ENCODE results near the gene KANTR.
A peak's percentile ranks its signal among the peaks of the same experiment; 100 is the strongest.

The KANTR gene

GRCh38 chrX:53072418-53073114 is 21.4 kb upstream of the KANTR start:
- H4K91ac ChIP-seq (ENCODE audit: low read depth, low read length, poor library complexity), result no peak overlapping the region
- H3K79me1 ChIP-seq (ENCODE audit: low read depth, low read length), result peaks cover 2% of the 10 kb centered on the region
- H2BK120ac ChIP-seq (ENCODE audit: low read depth, low read length), result no peak overlapping the region
- no peak overlapping the region for H3K14ac ChIP-seq (ENCODE audit: low read length)
- H2BK15ac ChIP-seq (ENCODE audit: low read length), result no peak overlapping the region
- WGBS, 2 donors (ENCODE audit: extremely low coverage in 2 of 2, insufficient read length in 2 of 2, insufficient replicate concordance in 1 of 2), result no CpG with 5 or more reads among the region's 9 CpGs
- H3K23ac ChIP-seq (ENCODE audit: low read depth, low read length, poor library complexity), result no peak overlapping the region
- H2AFZ ChIP-seq (ENCODE audit: low read length), result no peak overlapping the region
- no peak for DNase-seq (ENCODE audit: low spot score)
- no peak overlapping the region for H2AK5ac ChIP-seq (ENCODE audit: low read depth, low read length)
- no peak overlapping the region for H3K9ac ChIP-seq (ENCODE audit: low read depth, low read length, poor library complexity)
- H3K4ac ChIP-seq (ENCODE audit: low read length), result no peak overlapping the region
- peaks cover 0 to 6% of the 10 kb centered on the region in 2 donors for H3K4me1 ChIP-seq (ENCODE audit: control insufficient read depth in 2 of 2, insufficient read depth in 1 of 2, low read depth in 1 of 2, low read length in 2 of 2)
- peak overlapping the region; percentile 17 for H3K27ac ChIP-seq (replicated peaks; ENCODE audit: low read length)
- no peak overlapping the region for H3K18ac ChIP-seq (ENCODE audit: low read length)
- peaks cover 0 to 7% of the 10 kb centered on the region in 2 donors for H3K36me3 ChIP-seq (replicated peaks in 1 of 2; ENCODE audit: control insufficient read depth in 2 of 2, insufficient read depth in 2 of 2, low read length in 2 of 2)
- H2BK5ac ChIP-seq (ENCODE audit: low read length), result no peak overlapping the region
- H2BK12ac ChIP-seq (ENCODE audit: low read length), result no peak overlapping the region
- no peaks in the 10 kb centered on the region for H3K9me3 ChIP-seq (replicated peaks in 1 of 2; ENCODE audit: control insufficient read depth in 2 of 2, insufficient read depth in 1 of 2, low read depth in 1 of 2, low read length in 2 of 2)
- no peaks in the 10 kb centered on the region for H3K27me3 ChIP-seq (ENCODE audit: control insufficient read depth in 3 of 3, insufficient read depth in 3 of 3, low read depth in 1 of 3, low read length in 3 of 3)
- H3K4me3 ChIP-seq (ENCODE audit: low read length in 2 of 2), result no peak overlapping the region
- H4K8ac ChIP-seq (ENCODE audit: low read depth, low read length), result no peak overlapping the region
- no peak overlapping the region for H3K4me2 ChIP-seq (ENCODE audit: insufficient read depth, low read length, poor library complexity, severe bottlenecking)

GRCh38 chrX:53073115-53073586 is 20.8 kb upstream of the KANTR start:
- H2BK12ac ChIP-seq (ENCODE audit: low read length), result no peak overlapping the region
- no peak for DNase-seq (ENCODE audit: low spot score)

GRCh38 chrX:53075011-53075410 is 18.9 kb upstream of the KANTR start:
- H2AK5ac ChIP-seq (ENCODE audit: low read depth, low read length), result no peak overlapping the region
- no peak for DNase-seq (ENCODE audit: low spot score)
- no CpG with 5 or more reads among the region's 7 CpGs for WGBS, 2 donors (ENCODE audit: extremely low coverage in 2 of 2, insufficient read length in 2 of 2, insufficient replicate concordance in 1 of 2)
- H3K4me1 ChIP-seq (ENCODE audit: control insufficient read depth in 2 of 2, insufficient read depth in 1 of 2, low read depth in 1 of 2, low read length in 2 of 2), result peaks cover 0 to 6% of the 10 kb centered on the region in 2 donors
- no peak overlapping the region for H3K4ac ChIP-seq (ENCODE audit: low read length)
- H3K36me3 ChIP-seq (replicated peaks in 1 of 2; ENCODE audit: control insufficient read depth in 2 of 2, insufficient read depth in 2 of 2, low read length in 2 of 2), result peaks cover 0 to 7% of the 10 kb centered on the region in 2 donors
- H2AFZ ChIP-seq (ENCODE audit: low read length), result no peak overlapping the region
- no peak overlapping the region for H3K4me2 ChIP-seq (ENCODE audit: insufficient read depth, low read length, poor library complexity, severe bottlenecking)
- no peak overlapping the region for H3K27ac ChIP-seq (replicated peaks; ENCODE audit: low read length)
- H3K4me3 ChIP-seq (ENCODE audit: low read length in 2 of 2), result no peak overlapping the region
- no peaks in the 10 kb centered on the region for H3K27me3 ChIP-seq (ENCODE audit: control insufficient read depth in 3 of 3, insufficient read depth in 3 of 3, low read depth in 1 of 3, low read length in 3 of 3)
- no peak overlapping the region for H4K8ac ChIP-seq (ENCODE audit: low read depth, low read length)
- no peak overlapping the region for H2BK5ac ChIP-seq (ENCODE audit: low read length)
- H3K23ac ChIP-seq (ENCODE audit: low read depth, low read length, poor library complexity), result no peak overlapping the region
- no peak overlapping the region for H2BK120ac ChIP-seq (ENCODE audit: low read depth, low read length)
- peaks cover 2% of the 10 kb centered on the region for H3K79me1 ChIP-seq (ENCODE audit: low read depth, low read length)
- no peak overlapping the region for H3K14ac ChIP-seq (ENCODE audit: low read length)
- no peak overlapping the region for H4K91ac ChIP-seq (ENCODE audit: low read depth, low read length, poor library complexity)
- no peak overlapping the region for H2BK12ac ChIP-seq (ENCODE audit: low read length)
- H3K9me3 ChIP-seq (replicated peaks in 1 of 2; ENCODE audit: control insufficient read depth in 2 of 2, insufficient read depth in 1 of 2, low read depth in 1 of 2, low read length in 2 of 2), result no peaks in the 10 kb centered on the region
- no peak overlapping the region for H2BK15ac ChIP-seq (ENCODE audit: low read length)
- no peak overlapping the region for H3K9ac ChIP-seq (ENCODE audit: low read depth, low read length, poor library complexity)
- no peak overlapping the region for H3K18ac ChIP-seq (ENCODE audit: low read length)

More at GRCh38 chrX:53073115-53073586, 20.8 kb upstream of the KANTR start:
- Histone ChIP-seq H3K4me1 (ENCODE audit: control insufficient read depth in 2 of 2, insufficient read depth in 1 of 2, low read depth in 1 of 2, low read length in 2 of 2) (peaks cover 0 to 6% of the 10 kb centered on the region in 2 donors), H3K27ac (replicated peaks; ENCODE audit: low read length) (peak overlapping the region; percentile 56), H3K9me3 (replicated peaks in 1 of 2; ENCODE audit: control insufficient read depth in 2 of 2, insufficient read depth in 1 of 2, low read depth in 1 of 2, low read length in 2 of 2) (no peaks in the 10 kb centered on the region), H3K79me1 (ENCODE audit: low read depth, low read length) (peaks cover 2% of the 10 kb centered on the region), H2AFZ (ENCODE audit: low read length) (no peak overlapping the region), H3K18ac (ENCODE audit: low read length) (no peak overlapping the region), H4K8ac (ENCODE audit: low read depth, low read length) (no peak overlapping the region), H2BK5ac (ENCODE audit: low read length) (no peak overlapping the region), H3K14ac (ENCODE audit: low read length) (no peak overlapping the region), H3K4me2 (ENCODE audit: insufficient read depth, low read length, poor library complexity, severe bottlenecking) (no peak overlapping the region), H3K27me3 (ENCODE audit: control insufficient read depth in 3 of 3, insufficient read depth in 3 of 3, low read depth in 1 of 3, low read length in 3 of 3) (no peaks in the 10 kb centered on the region), H2AK5ac (ENCODE audit: low read depth, low read length) (no peak overlapping the region), H3K36me3 (replicated peaks in 1 of 2; ENCODE audit: control insufficient read depth in 2 of 2, insufficient read depth in 2 of 2, low read length in 2 of 2) (peaks cover 0 to 7% of the 10 kb centered on the region in 2 donors), H2BK15ac (ENCODE audit: low read length) (no peak overlapping the region), H3K23ac (ENCODE audit: low read depth, low read length, poor library complexity) (no peak overlapping the region), H3K9ac (ENCODE audit: low read depth, low read length, poor library complexity) (no peak overlapping the region), H3K4me3 (ENCODE audit: low read length in 2 of 2) (no peak overlapping the region), H2BK120ac (ENCODE audit: low read depth, low read length) (no peak overlapping the region), H4K91ac (ENCODE audit: low read depth, low read length, poor library complexity) (no peak overlapping the region), H3K4ac (ENCODE audit: low read length) (no peak overlapping the region)
- WGBS, 2 donors (ENCODE audit: extremely low coverage in 2 of 2, insufficient read length in 2 of 2, insufficient replicate concordance in 1 of 2), result no CpG with 5 or more reads among the region's 6 CpGs

GRCh38 chrX:53076671-53077070 is 17.3 kb upstream of the KANTR start:
- Histone ChIP-seq H3K23ac (ENCODE audit: low read depth, low read length, poor library complexity) (no peak overlapping the region), H3K14ac (ENCODE audit: low read length) (no peak overlapping the region), H2AFZ (ENCODE audit: low read length) (no peak overlapping the region), H3K18ac (ENCODE audit: low read length) (no peak overlapping the region), H3K4ac (ENCODE audit: low read length) (no peak overlapping the region), H2BK15ac (ENCODE audit: low read length) (no peak overlapping the region), H3K27ac (replicated peaks; ENCODE audit: low read length) (no peak overlapping the region), H3K4me2 (ENCODE audit: insufficient read depth, low read length, poor library complexity, severe bottlenecking) (no peak overlapping the region), H3K79me1 (ENCODE audit: low read depth, low read length) (peaks cover under 1% of the 10 kb centered on the region), H3K9ac (ENCODE audit: low read depth, low read length, poor library complexity) (no peak overlapping the region), H3K27me3 (ENCODE audit: control insufficient read depth in 3 of 3, insufficient read depth in 3 of 3, low read depth in 1 of 3, low read length in 3 of 3) (no peaks in the 10 kb centered on the region), H3K4me1 (ENCODE audit: control insufficient read depth in 2 of 2, insufficient read depth in 1 of 2, low read depth in 1 of 2, low read length in 2 of 2) (peaks cover 0 to 7% of the 10 kb centered on the region in 2 donors), H3K4me3 (ENCODE audit: low read length in 2 of 2) (no peak overlapping the region), H3K9me3 (replicated peaks in 1 of 2; ENCODE audit: control insufficient read depth in 2 of 2, insufficient read depth in 1 of 2, low read depth in 1 of 2, low read length in 2 of 2) (no peaks in the 10 kb centered on the region), H4K91ac (ENCODE audit: low read depth, low read length, poor library complexity) (no peak overlapping the region), H2BK120ac (ENCODE audit: low read depth, low read length) (no peak overlapping the region), H2AK5ac (ENCODE audit: low read depth, low read length) (no peak overlapping the region), H3K36me3 (replicated peaks in 1 of 2; ENCODE audit: control insufficient read depth in 2 of 2, insufficient read depth in 2 of 2, low read length in 2 of 2) (peaks cover 0 to 7% of the 10 kb centered on the region in 2 donors), H2BK12ac (ENCODE audit: low read length) (no peak overlapping the region), H4K8ac (ENCODE audit: low read depth, low read length) (no peak overlapping the region), H2BK5ac (ENCODE audit: low read length) (no peak overlapping the region)
- DNase-seq (ENCODE audit: low spot score), result no peak
- WGBS, 2 donors (ENCODE audit: extremely low coverage in 2 of 2, insufficient read length in 2 of 2, insufficient replicate concordance in 1 of 2), result no CpG with 5 or more reads among the region's 21 CpGs
